LHCN-M2 (cell line): Measurements from ENCODE around the gene LRRN2. TPM values are rescaled to one million over a fixed set of nuclear protein-coding genes. Genes with fewer than 3 reads are reported as not detected.

Experiments
- DNase-seq: peaks from one replicate; pipeline ENCODE4 v3.0.0-alpha.2; 2012; ENCODE audit warnings: low read depth
- total RNA-seq: library from RNA; depleted of rRNA; stranded (reverse); fragments of >200 nt; gene quantifications from 2 replicates; pipeline ENCODE4 v1.2.3, GENCODE V29; 2014

The LRRN2 gene
- total RNA-seq, 1 experiment from 2014 or later: not detected

DNA sequence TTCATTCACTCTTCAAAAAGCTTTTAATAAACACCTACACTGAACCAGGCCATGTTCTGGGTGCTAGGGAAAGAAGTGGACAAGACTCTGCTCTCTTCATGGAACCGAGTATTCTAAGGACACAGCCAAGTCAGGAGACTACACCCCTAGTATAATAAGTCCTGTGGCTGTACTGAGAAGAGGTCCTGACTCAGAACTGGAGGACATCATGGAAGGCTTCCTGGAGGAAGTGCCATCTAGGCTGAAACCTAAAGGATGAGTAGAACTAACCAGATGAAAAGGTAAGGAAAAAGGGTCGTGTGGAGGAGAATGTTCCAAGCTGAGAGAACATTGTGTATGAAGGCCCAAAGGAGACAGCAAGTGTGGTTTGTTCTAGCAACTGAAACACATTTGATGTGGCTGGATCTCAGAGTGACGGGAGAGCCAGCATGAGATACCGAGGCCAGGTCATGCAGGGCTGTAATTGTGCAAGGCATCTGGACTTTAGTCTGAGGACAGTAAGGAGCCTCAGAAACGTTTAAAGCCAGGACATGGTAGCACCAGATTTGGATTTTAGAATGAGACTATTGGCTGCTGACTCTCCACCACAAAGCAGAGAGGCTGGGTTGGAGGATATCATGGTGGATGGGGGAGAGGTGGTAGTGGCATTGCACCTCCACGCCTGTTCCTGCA, 82.5 kb downstream of the LRRN2 start:
- DNase-seq: no peak

DNA sequence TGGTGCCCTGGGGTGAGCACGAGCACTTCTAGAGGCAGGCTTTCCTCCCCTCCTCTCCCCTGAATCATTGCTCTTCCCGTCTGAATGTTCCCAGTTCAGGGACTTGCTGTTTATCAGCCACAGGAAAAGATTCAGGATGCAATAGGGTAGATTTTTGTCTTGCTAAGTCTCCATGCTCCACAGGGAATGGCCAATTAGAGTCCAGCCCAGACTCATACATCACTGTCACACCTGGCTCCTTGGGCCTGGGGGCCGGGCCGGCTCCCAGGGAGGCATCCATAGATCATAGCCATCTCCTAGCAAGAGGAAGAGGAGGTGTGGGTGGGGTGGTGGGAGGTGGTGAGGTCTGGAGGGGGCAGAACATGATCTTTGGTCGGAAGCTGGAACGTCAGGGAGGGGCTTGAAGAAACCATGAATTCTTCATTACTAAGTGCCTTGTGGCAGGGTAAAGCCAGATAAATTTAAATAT, 83.4 kb downstream of the LRRN2 start:
- no peak for DNase-seq

DNA sequence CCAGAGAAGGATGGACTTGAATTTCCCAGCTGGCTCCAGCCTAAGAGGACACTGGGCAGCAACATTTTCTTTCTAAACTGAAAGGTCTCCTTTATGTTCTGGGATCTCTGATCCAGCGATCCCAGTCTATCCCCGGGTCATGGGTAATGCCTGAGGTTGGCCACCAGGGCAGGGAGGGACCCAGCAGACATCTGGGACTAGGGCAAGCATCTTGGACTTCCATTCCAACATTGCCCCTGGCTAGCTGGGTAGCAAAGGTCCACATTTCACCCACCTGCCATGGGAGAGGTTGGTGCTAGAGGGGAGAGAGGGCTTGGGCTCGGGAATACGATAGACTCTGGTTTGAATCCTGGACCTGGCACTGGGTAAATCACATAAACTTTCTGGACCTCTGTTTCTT, 84.6 kb downstream of the LRRN2 start:
- DNase-seq: no peak

DNA sequence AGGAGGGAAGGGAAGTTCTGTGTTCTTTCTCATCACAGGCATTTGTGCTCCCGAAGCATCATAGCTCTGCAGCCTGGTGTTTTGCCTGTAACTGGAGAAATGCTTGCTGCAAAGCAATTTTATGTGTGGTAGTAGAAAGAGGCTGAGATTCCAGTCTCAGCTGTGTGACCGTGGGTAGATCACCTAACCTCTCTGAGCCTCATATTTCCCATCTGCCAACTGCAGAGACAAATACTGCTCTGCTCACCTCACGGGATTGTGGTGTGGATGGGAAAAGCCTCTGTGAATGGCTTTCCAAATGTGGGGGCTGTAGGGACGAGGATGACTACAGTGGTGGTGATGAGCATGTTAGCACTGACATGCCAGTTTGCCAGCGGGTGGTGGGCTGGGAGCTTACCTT, 85.3 kb downstream of the LRRN2 start:
- DNase-seq: no peak

DNA sequence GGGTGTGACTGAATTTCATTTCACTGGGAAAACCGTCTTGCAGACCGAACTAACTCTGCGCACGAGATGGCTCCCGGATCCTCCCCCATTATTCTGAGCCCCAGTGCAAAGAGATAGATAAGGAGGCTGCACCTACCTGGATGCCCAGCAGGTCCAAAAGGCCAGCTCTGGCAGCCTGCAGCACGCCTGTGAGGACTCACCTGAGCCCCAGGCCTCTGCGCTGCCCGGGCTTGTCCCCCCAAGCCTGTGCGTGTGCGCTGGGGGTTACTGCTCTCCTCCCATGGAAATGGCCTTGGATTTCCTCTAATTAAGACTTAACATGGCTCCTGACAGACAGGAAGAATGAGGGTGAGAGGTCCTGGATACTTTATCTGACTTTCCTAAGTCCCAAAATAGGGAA, 85.9 kb downstream of the LRRN2 start:
- DNase-seq: no peak

DNA sequence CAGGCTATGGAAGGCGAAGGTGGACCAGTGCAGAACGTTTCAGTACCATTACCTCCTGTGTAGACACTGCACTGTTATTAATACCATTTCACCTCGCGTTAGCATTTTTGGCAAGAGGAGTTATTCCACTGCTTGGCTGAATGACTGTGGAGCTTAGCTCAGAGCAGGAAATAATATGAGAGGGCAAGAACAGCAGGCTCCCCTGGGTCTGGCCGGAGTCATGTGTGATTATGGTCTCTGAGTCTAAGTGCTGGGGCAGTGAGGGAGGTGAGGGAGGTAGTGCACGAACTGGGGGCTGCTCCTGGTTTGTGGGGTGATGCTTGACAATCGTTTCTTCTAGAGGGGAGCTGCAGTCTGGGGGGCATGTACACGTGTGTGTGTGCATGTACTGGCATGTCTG, 86.4 kb downstream of the LRRN2 start:
- no peak for DNase-seq

DNA sequence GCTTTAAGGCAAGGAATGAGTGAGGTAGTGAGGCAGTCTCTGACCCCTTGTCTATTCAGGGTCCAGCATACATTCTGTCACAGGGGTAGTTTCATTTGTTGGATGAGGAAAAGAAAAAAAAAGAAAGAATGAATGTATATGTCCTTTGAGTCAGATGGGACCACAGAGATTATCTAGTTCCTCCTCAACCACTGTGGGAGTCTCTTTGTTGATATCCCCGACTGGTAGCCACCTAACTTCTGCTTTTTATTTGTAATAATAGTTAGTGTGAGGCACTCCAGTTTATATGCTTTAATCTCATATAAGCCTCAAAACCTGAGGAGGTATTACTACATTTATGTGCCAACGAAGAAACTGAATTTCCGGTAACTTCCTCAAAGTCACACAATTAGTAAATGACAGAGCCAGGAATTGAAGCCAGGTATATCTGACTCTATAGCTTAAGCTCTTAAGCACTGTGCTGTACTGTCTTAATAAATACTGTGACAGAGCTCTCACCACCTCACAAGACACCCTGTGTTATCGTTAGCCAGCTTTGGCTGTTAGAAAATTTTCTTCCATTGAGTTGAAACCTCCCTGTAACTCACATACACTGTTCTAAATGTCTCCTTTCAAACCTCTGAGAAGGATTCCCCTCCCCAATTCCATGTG, 87.1 kb downstream of the LRRN2 start:
- DNase-seq: no peak

DNA sequence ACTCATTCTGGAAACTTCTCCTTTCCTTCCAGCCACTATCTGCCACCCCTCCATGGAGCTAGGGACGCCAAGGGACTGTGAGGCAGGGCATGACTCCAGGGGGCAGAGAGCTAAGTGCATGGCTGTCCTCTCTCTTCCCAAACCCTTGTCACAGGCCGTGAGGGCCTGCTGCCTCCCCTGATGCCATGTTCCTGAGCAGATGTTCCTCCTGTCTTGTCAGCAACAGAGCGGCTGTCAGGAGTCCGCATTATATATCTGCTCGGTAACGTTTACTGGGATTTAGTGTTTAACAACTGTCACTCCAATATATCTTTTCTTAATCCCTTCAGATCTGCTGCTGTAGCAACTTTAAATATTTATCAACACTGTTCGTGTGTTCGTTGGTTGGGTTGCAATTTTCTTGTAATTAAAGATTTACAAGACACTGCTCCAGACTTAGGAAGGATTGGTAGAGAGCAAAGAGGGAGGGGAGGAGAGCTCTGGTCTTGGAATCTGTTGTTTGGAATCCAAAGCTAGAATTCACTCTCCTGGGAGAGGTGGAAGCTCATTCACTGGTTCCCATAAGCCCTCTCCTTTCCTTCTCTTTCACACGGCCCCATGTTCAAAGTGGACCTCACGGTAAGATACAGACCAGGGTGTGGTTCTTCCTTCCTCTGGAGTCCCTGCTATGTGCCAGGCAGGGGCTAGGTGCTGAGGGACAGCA, 93.1 kb downstream of the LRRN2 start:
- peak; percentile 59 for DNase-seq

DNA sequence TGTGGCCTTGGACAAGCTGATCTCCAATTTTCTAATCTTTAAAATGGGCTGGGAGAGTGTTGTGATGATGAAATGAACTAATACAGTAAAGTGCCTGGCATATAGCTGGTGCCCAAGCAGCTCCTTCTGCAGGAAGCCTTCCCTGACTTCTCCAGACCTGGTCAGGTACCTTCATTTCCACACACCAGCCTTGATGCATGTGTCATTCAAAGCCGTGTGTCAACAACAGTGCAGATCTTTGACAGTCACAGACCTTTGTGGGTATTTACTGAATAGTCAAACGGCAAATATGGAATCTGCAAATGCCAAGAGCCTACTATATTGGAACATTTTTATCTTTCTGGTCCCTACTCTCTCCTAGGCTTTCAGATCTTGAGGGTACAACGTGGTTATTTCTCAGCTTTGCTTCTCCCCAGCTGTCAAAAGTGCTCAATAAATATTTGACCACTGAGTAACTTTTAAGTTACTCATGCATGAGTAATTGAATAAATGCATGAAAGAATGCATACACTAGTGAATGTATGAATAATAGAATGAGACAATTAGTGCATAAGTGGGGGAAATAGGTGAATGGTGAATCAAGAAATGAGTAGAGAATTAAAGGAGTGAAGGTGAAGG, 94.0 kb downstream of the LRRN2 start:
- peak; percentile 86 for DNase-seq

DNA sequence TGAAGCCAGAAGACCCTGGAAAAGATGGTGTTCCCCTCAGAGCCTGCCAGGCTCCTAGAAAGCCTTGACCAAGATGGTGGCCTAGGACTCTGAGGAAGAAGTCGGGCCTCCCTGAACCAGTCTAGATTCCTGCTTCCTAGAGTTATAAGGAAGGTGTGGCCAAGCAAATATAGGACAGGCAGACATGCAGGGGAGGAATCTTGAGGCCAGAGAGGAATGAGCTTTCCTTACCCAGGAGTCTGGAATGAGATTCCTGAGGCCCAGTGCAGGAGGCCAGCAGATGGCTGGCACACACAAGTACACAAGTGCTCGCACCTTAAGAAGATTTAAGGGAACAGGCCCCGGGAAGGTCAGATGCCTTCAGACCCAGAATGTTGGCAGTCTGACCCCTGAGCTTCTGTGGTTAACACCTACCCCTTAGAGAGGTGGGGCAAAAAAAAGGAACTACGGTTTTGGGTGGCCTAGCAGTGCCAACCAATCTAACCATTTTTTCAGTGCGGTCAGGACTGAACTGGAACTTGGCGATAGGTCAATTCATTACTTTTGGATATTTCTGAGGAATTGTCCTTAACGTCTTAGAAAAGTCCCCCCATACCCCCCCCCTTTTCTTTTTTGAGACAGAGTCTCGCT, 96.0 kb downstream of the LRRN2 start:
- DNase-seq: no peak

DNA sequence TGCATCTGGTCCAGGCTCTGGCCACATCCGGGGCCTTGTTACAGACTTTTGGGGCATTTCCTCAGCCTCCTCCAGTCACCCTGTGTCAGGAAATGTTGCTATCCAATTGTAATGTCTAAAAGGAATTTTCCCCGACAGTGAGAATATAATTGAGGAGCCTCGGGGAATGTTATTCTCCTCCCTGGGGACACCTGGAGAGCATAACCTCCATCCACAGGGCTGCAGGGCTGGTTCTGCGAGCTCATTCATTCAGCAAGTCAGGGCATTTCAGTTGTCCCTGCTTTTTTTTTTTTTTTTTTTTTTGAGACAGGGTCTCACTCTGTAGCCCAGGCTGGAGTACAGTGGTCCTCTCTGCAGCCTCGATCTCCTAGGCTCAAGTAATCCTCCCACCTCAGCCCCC, 96.7 kb downstream of the LRRN2 start:
- no peak for DNase-seq

DNA sequence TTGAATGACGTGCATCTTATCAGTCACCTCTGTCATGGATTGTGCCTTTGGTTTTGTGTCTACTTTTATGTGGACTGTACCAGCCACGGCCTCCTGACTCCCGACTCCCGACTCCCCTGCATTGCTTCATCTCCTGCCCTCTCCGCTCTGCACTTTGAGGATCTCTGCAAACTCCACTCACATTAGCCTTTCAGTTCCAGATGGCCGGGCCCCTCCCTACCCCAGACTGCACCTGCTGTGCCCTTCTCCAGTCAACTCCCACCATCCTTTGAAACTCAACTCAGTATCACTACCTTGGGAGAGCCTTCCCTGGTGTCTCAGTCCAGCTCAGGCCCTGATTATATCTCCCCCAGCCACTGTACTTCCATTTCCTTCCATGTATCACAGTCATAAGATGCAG, 97.9 kb downstream of the LRRN2 start:
- no peak for DNase-seq

DNA sequence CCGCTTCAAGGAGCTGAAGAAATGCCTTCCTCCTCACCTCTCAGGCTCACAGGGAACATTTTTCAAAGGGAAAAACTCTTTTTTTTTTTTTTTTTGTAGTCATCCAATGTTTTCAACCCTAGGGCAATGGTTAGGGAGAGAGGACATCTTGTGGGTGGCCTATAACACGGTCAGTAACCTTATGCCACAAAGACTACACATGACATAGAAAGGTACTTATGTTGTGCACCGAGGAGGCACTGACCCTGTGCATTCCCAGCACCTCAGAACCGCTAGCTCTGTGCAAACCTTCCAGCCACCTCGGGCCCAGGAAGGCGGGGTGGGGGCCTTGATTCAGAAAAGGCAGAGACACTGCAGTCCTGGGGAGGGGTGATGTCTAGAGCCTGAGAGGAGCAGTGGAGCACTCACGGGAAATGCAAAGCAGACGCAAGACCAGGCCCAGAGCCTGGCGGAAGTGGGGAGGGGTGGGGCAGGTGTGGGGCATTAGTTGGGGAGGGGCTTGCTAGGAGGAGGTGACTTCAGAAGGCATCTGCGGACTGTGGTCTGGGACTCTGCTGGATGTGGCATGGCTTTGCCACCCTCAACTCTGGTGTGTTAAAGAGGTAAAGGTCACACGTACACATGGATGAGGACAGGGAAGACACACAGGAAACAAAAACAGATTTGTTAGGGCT, 100.7 kb downstream of the LRRN2 start:
- no peak for DNase-seq

DNA sequence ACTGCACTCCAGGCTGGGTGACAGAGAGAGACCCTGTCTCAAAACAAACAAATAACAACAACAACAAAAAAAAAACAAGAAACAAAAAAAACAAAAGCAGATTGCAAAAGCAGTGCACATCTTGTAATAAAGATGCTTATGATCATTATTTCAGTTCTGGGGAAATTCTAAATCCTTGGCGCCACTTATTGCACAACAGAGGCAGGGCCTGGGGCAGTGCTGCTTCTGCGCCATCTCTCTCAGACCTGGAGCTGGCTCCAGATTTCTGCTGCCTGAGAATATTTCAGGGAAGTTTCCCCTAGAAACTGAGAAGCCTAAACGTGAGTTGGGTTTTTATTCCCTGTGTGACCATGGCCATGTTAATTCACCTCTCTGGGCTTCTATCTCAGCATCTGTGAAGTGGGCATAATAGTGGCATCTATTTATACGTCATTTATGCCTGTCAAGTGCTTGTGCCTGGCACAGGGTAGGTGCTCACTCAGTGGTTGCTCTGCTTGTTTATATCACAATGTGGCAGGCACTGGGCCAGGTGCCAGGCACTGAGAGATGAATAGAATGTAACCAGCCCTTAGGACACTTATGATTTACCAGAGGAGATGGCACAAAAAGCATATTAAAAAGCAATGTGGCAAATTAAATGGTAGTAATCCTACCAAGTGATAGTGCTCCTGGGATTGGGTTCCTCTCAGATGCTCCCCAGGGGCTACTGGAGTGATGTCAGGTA, 101.5 kb downstream of the LRRN2 start:
- DNase-seq: no peak

DNA sequence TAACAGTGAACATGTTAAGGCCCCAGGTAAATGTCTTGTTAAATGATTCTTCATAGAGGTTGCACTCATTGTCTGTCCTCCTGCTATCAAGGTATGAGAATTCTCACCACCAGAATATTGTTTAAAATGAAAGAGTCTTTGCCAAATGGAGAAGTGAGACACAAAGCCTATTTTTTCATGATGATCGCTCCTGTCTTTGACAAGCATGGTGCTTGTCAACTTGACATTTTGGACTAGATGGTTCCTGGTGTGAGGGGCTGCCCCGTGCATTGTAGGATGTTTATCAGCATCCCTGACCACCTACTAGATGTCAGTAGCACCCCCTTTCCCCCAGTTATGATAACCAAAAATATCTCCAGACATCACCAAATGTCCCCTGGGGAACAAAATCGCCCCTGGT, 103.8 kb downstream of the LRRN2 start:
- DNase-seq: no peak

DNA sequence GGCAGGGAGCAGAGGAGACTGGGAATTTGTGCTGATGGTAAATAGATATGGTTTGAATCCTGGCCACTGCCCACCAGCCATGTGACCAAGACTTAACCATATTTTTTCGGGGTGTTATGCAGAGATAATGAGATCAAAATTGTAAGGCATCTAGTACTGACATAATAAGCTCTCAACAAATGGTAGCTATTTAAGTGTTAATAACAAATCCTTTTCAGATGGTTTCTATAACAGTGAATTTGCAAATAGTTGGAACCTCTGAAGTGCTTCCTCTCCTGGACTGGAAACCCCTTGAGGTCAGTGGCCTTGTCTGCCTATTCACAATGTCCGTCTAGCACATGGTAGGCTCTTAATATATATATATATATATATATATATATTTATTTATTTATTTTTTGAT, 104.7 kb downstream of the LRRN2 start:
- no peak for DNase-seq

DNA sequence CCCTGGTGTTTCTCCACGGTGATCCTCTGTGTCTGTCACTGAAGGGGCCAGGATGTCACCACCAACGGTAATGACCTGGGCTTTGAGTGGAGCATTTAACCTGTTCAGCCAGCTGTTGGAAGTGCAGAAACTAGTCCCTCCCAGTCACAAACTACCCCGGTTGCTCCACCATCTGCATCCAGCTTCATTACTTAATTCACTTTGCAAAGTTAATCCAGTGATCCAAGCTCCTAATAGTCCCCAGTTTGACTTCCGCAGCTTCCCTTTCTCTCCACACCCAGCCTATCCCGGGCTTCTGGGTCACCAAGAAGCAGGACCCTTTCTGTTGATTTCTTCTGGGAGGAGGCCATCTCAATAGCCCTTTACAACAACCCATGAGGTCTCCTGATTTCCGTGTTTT, 105.9 kb downstream of the LRRN2 start:
- no peak for DNase-seq

DNA sequence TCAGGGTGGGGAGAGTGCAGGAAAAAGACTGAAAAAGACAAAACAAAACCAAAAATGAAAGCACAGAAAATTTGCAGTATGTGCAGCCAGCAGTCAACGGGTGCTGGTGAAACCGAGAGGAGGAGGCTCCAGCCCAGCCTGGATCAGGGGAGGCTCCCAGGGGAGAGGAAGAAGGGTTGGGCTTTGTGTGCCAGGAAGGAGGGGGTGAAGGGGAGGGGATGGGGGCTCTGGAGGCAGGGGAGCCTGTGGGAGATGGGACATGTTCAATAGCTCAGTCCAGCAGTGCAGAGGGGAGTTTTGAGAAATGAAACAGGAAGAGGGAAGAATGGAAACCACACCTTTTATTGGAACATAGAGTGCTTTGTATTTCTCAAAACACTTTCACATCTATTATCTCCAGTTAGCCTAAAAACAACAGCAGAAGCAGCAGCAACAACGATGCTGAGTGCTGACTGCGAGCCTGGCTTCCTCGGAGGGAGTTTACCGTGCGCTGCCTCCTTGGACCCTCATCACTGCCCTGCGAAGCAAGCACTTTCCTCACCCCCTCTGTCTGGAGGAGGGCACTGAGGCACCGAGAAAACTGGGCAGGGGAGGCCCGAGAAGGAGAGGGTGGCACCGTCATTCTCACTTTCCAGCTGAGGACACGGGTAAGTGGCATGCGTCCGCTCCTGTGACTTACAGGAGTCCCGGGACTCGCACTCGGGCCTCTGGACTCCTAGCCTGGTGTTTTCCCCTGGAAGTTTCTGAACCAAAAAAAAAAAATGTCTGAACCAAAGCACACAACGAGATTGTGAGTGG, 106.5 kb downstream of the LRRN2 start:
- DNase-seq: peak; percentile 24

DNA sequence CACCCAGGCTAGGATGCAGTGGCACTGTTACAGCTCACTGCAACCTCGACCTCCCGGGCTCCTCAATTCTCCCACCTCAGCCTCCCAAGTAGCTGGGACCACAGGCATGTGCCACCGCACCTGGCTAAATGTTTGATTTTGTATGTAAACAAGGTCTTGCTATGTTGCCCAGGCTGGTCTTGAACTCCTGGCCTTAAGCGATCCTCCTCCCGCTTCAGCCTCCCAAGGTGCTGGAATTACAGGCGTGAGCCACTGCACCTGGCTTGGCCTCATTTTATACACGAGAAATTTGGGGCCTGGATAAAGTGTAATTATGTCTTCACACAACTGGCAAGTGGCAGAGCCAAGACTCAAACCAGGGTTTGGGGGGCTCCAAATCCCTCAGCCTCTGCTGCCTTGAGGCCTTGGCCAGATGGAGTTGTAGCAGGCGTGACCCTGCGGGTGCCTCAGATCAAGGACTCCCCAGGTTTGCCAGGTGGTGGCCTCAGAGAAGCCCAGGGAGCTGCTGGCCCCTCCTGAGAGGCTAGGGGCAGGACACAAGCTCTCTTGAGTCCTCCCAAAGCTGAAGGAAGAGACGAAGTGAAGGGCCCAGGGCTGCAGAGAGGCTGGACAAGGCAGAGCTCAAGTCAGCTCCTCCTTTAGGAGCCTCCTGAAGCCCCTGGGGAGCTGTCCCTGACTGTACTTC, 107.6 kb downstream of the LRRN2 start:
- DNase-seq: no peak
